CD4-positive, alpha-beta T cell (primary cell): Measurements from ENCODE around the gene TEX261. TPM values are rescaled to one million over a fixed set of nuclear protein-coding genes. Genes with fewer than 3 reads are reported as not detected.

Experiments used
- ATAC-seq: fragments of 200-7000 bp; cut with Tn5 transposase; one replicate; pipeline ENCODE4 v1.10.0; 2022; ENCODE audit warnings: mild to moderate bottlenecking; ENCODE audit not compliant: poor library complexity
- CTCF ChIA-PET: fragments of 350-600 bp; sonication (Branson Sonifier 250); formaldehyde crosslinking; loops from one replicate; lab custom pipeline; 2021; ENCODE audit warnings: antibody characterized with exemption, inconsistent platforms; lab: Charles Lee
- POLR2A ChIA-PET: fragments of 350-600 bp; sonication (Branson Sonifier 250); formaldehyde crosslinking; loops from one replicate; lab custom pipeline; 2021; ENCODE audit warnings: antibody characterized with exemption, inconsistent platforms; lab: Charles Lee
- DNase-seq, 14 experiments: peaks; one replicate each; pipeline ENCODE4 v3.0.0-alpha.2; 2013 to 2020; ENCODE audit warnings: mixed read lengths in 2 of 14
- H3K27ac ChIP-seq, 2 donors: one replicate each; pipeline versions ENCODE4 v1.5.1 to v1.7.0; 2013; ENCODE audit warnings: low read length in 2 of 2, low read depth in 1 of 2, mild to moderate bottlenecking in 1 of 2
- H3K27me3 ChIP-seq, 2 experiments: 1 replicate in 1 of 2; 2 replicates in 1 of 2; pipeline versions ENCODE4 v1.6.1 to v1.7.0; 2013; ENCODE audit warnings: low read length in 2 of 2, control low read depth in 1 of 2, mild to moderate bottlenecking in 1 of 2, moderate library complexity in 1 of 2; ENCODE audit not compliant: insufficient read depth in 2 of 2, control insufficient read depth in 1 of 2
- H3K36me3 ChIP-seq: one replicate; pipeline ENCODE4 v1.6.1; 2013; ENCODE audit warnings: low read length, control low read depth; ENCODE audit not compliant: insufficient read depth
- H3K4me1 ChIP-seq: one replicate; pipeline ENCODE4 v1.6.1; 2013; ENCODE audit warnings: low read length, control low read depth; ENCODE audit not compliant: insufficient read depth
- H3K4me3 ChIP-seq: one replicate; pipeline ENCODE4 v1.5.1; 2013; ENCODE audit warnings: mild to moderate bottlenecking, low read length, moderate library complexity
- H3K9me3 ChIP-seq, 2 experiments: 1 replicate in 1 of 2; 2 replicates in 1 of 2; pipeline versions ENCODE4 v1.6.1 to v1.7.0; 2013; ENCODE audit warnings: low read length in 2 of 2, mild to moderate bottlenecking in 2 of 2, control low read depth in 1 of 2, moderate library complexity in 1 of 2; ENCODE audit not compliant: control insufficient read depth in 1 of 2, insufficient read depth in 1 of 2
- H3K27ac Mint-ChIP-seq: one replicate; pipeline ENCODE4 v1.8.0; 2020; ENCODE audit warnings: mixed read lengths
- H3K27me3 Mint-ChIP-seq: one replicate; pipeline ENCODE4 v1.8.0; 2021; ENCODE audit warnings: mixed read lengths
- H3K36me3 Mint-ChIP-seq: one replicate; pipeline ENCODE4 v1.8.0; 2021; ENCODE audit warnings: low read depth, mixed read lengths
- H3K4me1 Mint-ChIP-seq: one replicate; pipeline ENCODE4 v1.8.0; 2021; ENCODE audit warnings: low read depth, mixed read lengths
- H3K4me3 Mint-ChIP-seq: one replicate; pipeline ENCODE4 v1.8.0; 2020; ENCODE audit warnings: mild to moderate bottlenecking, mixed read lengths
- H3K9me3 Mint-ChIP-seq: one replicate; pipeline ENCODE4 v1.8.0; 2020; ENCODE audit warnings: mixed read lengths
- CTCF ChIP-seq: fragments of 200-600 bp; IDR thresholded peaks from one replicate; pipeline ENCODE4 v1.8.0; 2022; ENCODE audit warnings: antibody characterized with exemption, mild to moderate bottlenecking
- intact Hi-C, 2 experiments: fragments of 100-400 bp; cut with DNase I in 1 of 2; cut with micrococcal nuclease in 1 of 2; formaldehyde crosslinking; loops; one replicate each; pipeline versions ENCODE4 v1.15.1 to v1.9.0; 2023 to 2025; cut with DNase I, micrococcal nuclease
- total RNA-seq, 174 experiments: library from RNA in 2 of 174; stranded (reverse) in 2 of 174; gene quantifications; one replicate each; pipeline ENCODE4 v1.2.3 and lab custom pipeline; 2021 to 2026

The TEX261 gene
- total RNA-seq, 2 experiments from 2014 or later = 26.8 to 34.0 TPM

GRCh38 chr2:70958759-70959158, 35.9 kb downstream of the TEX261 start:
- peaks cover 14 to 42% of the 10 kb centered on the region in 2 experiments for H3K27me3 ChIP-seq
- Mint-ChIP-seq H3K27me3 (peaks cover 71% of the 10 kb centered on the region), H3K36me3 (no peaks in the 10 kb centered on the region), H3K9me3 (no peaks in the 10 kb centered on the region), H3K4me1 (no peaks in the 10 kb centered on the region), H3K27ac (no peak overlapping the region), H3K4me3 (no peak overlapping the region)
- no peaks in the 10 kb centered on the region for H3K36me3 ChIP-seq
- no peak for TF ChIP-seq CTCF
- DNase-seq (no peak), ATAC-seq (no peak)
- intact Hi-C loops = no loop called here
- POLR2A ChIA-PET = no interaction called here
- H3K4me3 ChIP-seq = no peak overlapping the region
- H3K9me3 ChIP-seq = no peaks in the 10 kb centered on the region
- H3K4me1 ChIP-seq = peaks cover 6% of the 10 kb centered on the region
- CTCF ChIA-PET = no interaction called here
- no peak overlapping the region for H3K27ac ChIP-seq

GRCh38 chr2:70957798-70958197, 36.9 kb downstream of the TEX261 start:
- CTCF ChIA-PET = no interaction called here
- no peak overlapping the region for H3K27ac Mint-ChIP-seq

GRCh38 chr2:70956141-70956540, 38.5 kb downstream of the TEX261 start:
- no peak overlapping the region for H3K4me3 ChIP-seq

More at GRCh38 chr2:70957798-70958197, 36.9 kb downstream of the TEX261 start:
- H3K4me3 ChIP-seq = no peak overlapping the region
- TF ChIP-seq CTCF = no peak
- H3K27ac ChIP-seq = no peak overlapping the region
- peaks cover 6% of the 10 kb centered on the region for H3K4me1 ChIP-seq
- POLR2A ChIA-PET = no interaction called here
- intact Hi-C loops = no loop called here
- no peak overlapping the region for H3K4me3 Mint-ChIP-seq
- H3K9me3 Mint-ChIP-seq = no peaks in the 10 kb centered on the region
- no peaks in the 10 kb centered on the region for H3K4me1 Mint-ChIP-seq
- H3K36me3 ChIP-seq = no peaks in the 10 kb centered on the region
- H3K27me3 ChIP-seq = peaks cover 7 to 43% of the 10 kb centered on the region in 2 experiments
- no peaks in the 10 kb centered on the region for H3K36me3 Mint-ChIP-seq
- H3K27me3 Mint-ChIP-seq = peaks cover 62% of the 10 kb centered on the region
- DNase-seq = no peak
- ATAC-seq = no peak
- no peaks in the 10 kb centered on the region for H3K9me3 ChIP-seq

More at GRCh38 chr2:70956141-70956540, 38.5 kb downstream of the TEX261 start:
- no peak overlapping the region for H3K4me3 Mint-ChIP-seq
- no peak for ATAC-seq
- DNase-seq = no peak
- no peak overlapping the region for H3K27ac Mint-ChIP-seq
- no peak overlapping the region for H3K27ac ChIP-seq
- H3K27me3 Mint-ChIP-seq = peaks cover 53% of the 10 kb centered on the region
- H3K9me3 ChIP-seq = no peaks in the 10 kb centered on the region
- H3K9me3 Mint-ChIP-seq = no peaks in the 10 kb centered on the region
- H3K36me3 Mint-ChIP-seq = no peaks in the 10 kb centered on the region
- CTCF ChIA-PET = no interaction called here
- H3K4me1 ChIP-seq = peaks cover 6% of the 10 kb centered on the region
- intact Hi-C loops = no loop called here
- H3K4me1 Mint-ChIP-seq = no peaks in the 10 kb centered on the region
- peaks cover 5 to 30% of the 10 kb centered on the region in 2 experiments for H3K27me3 ChIP-seq
- POLR2A ChIA-PET = no interaction called here
- H3K36me3 ChIP-seq = no peaks in the 10 kb centered on the region
- TF ChIP-seq CTCF = no peak
